ENCODE data around the gene CACUL1. TPM values are rescaled to one million over a fixed set of nuclear protein-coding genes. Genes with fewer than 3 reads are reported as not detected.

Gene CACUL1
- total and polyA plus RNA-seq, 9 of the 15 experiments (the other 6 are each of a cell fraction or from before 2014, with no cell fraction given), result 4.5 to 17.1 (median 13.5) TPM

DNA sequence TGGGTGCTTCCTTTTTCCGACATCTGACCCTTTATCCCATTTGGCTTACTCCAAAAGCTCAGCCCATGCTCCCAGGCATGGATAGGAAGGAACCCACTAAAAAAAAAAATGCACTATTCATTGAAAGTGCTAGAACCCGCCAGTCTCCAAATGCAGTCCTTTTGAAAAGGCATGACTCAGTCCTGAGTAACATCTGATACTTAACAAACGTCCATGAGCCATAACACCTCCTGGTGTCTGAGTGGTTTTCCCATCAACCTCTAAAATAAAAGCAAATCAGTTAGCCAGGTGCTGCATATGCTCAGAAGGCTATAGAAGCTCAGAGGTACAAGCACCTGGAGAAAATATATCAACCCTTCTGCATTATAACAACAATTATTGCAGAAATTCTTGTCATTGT is 45.0 kb upstream of the CACUL1 start (continued):
- TF ChIP-seq SNRNP70 (optimal IDR thresholded peaks at IDR 0.05; ENCODE audit: low read depth, low read length), result no peak
- TF ChIP-seq, protein P1, sequence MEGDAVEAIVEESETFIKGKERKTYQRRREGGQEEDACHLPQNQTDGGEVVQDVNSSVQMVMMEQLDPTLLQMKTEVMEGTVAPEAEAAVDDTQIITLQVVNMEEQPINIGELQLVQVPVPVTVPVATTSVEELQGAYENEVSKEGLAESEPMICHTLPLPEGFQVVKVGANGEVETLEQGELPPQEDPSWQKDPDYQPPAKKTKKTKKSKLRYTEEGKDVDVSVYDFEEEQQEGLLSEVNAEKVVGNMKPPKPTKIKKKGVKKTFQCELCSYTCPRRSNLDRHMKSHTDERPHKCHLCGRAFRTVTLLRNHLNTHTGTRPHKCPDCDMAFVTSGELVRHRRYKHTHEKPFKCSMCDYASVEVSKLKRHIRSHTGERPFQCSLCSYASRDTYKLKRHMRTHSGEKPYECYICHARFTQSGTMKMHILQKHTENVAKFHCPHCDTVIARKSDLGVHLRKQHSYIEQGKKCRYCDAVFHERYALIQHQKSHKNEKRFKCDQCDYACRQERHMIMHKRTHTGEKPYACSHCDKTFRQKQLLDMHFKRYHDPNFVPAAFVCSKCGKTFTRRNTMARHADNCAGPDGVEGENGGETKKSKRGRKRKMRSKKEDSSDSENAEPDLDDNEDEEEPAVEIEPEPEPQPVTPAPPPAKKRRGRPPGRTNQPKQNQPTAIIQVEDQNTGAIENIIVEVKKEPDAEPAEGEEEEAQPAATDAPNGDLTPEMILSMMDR (IDR thresholded peaks at IDR 0.05 in 2 of 3, conservative IDR thresholded peaks at IDR 0.05 in 1 of 3; ENCODE audit: insufficient read depth in 2 of 3, low read depth in 1 of 3, low read length in 3 of 3), result peak in 1 of 3 experiments; percentile 27; a peak in 2 of 6 replicates
- no peak for TF ChIP-seq ZNF592 (IDR thresholded peaks at IDR 0.05)
- 0 out of 2 replicates have a peak, but pooled peaks have one; percentile 28 for TF ChIP-seq ZNF384 (IDR thresholded peaks at IDR 0.05; ENCODE audit: low read depth, low read length)
- TF ChIP-seq GMEB1 (CRISPR knock-in tag; IDR thresholded peaks at IDR 0.05), result no peak
- TF ChIP-seq ZBTB2 (IDR thresholded peaks at IDR 0.05), result no peak
- no peak for TF ChIP-seq ZNF3 (CRISPR knock-in tag; IDR thresholded peaks at IDR 0.05)
- TF ChIP-seq, protein P2, sequence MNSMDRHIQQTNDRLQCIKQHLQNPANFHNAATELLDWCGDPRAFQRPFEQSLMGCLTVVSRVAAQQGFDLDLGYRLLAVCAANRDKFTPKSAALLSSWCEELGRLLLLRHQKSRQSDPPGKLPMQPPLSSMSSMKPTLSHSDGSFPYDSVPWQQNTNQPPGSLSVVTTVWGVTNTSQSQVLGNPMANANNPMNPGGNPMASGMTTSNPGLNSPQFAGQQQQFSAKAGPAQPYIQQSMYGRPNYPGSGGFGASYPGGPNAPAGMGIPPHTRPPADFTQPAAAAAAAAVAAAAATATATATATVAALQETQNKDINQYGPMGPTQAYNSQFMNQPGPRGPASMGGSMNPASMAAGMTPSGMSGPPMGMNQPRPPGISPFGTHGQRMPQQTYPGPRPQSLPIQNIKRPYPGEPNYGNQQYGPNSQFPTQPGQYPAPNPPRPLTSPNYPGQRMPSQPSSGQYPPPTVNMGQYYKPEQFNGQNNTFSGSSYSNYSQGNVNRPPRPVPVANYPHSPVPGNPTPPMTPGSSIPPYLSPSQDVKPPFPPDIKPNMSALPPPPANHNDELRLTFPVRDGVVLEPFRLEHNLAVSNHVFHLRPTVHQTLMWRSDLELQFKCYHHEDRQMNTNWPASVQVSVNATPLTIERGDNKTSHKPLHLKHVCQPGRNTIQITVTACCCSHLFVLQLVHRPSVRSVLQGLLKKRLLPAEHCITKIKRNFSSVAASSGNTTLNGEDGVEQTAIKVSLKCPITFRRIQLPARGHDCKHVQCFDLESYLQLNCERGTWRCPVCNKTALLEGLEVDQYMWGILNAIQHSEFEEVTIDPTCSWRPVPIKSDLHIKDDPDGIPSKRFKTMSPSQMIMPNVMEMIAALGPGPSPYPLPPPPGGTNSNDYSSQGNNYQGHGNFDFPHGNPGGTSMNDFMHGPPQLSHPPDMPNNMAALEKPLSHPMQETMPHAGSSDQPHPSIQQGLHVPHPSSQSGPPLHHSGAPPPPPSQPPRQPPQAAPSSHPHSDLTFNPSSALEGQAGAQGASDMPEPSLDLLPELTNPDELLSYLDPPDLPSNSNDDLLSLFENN (IDR thresholded peaks at IDR 0.05; ENCODE audit: low read depth in 2 of 2, low read length in 2 of 2), result no peak
- TF ChIP-seq JUN (IDR thresholded peaks at IDR 0.05; ENCODE audit: borderline replicate concordance, low read depth, low read length), result 0 out of 2 replicates have a peak, but pooled peaks have one; percentile 17
- no peak for TF ChIP-seq JUN (CRISPR knock-in tag; IDR thresholded peaks at IDR 0.05; ENCODE audit: borderline replicate concordance)
- TF ChIP-seq ZNF77 (CRISPR knock-in tag; IDR thresholded peaks at IDR 0.05), result no peak
- no peak for TF ChIP-seq ILF3 (IDR thresholded peaks at IDR 0.05; ENCODE audit: borderline replicate concordance)

Measured in K562 (cell line).